Fibroblast of the conjunctiva (primary cell): ENCODE data around the gene OPHN1.
A peak's percentile ranks its signal among the peaks of the same experiment; 100 is the strongest.

Source experiments
- DNase-seq: peaks from one replicate; pipeline ENCODE4 v3.0.0-alpha.2; 2010; ENCODE audit warnings: low read depth

Gene OPHN1

GRCh38 chrX:68249401-68249831 is 183.9 kb downstream of the OPHN1 start:
- DNase-seq = peak; percentile 36

GRCh38 chrX:68238568-68238967 is 194.7 kb downstream of the OPHN1 start:
- DNase-seq = no peak

GRCh38 chrX:68234171-68234910 is 199.0 kb downstream of the OPHN1 start:
- no peak for DNase-seq

DNA sequence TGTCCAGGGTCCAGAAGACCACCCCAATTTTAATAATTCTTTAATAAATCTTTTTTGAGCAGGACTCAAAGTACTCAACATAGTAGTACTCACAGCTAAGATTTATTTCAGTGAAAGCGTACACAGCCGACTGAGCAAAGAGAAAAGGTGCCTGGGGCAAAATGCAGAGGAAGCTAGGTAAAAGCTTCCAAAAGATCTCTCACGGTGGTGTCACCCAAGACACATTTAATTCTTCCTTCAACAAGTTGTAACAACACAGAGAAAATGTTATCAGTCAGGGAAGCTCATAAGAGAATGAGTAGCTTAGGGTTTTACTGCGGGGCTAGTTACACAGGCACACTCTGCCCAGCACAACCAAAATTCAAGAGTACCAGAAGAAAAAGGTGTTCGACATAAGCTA is 201.1 kb downstream of the OPHN1 start:
- no peak for DNase-seq

DNA sequence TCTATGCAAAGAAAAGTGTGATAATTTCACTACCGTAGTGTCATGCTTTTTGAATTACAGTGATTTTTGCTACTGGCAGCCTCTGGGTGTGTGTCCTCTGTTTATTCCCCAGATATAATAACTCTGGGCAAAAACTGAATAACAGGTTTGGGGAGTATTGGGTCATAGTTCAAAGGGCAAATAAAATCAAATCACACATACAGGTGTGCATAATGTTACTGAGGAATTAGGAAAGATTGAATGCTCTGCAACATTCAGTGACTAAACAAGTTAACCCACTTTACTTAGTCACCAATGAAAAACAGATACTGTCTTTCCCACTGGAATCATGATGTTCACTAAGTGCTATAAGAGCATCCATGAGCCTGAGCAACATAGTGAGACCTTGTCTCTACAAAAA is 224.3 kb downstream of the OPHN1 start:
- no peak for DNase-seq

- no peak for DNase-seq
These were observed 228.7 kb downstream of the OPHN1 start for GRCh38 chrX:68204521-68205038.

GRCh38 chrX:68203646-68204045 is 229.6 kb downstream of the OPHN1 start:
- no peak for DNase-seq

DNA sequence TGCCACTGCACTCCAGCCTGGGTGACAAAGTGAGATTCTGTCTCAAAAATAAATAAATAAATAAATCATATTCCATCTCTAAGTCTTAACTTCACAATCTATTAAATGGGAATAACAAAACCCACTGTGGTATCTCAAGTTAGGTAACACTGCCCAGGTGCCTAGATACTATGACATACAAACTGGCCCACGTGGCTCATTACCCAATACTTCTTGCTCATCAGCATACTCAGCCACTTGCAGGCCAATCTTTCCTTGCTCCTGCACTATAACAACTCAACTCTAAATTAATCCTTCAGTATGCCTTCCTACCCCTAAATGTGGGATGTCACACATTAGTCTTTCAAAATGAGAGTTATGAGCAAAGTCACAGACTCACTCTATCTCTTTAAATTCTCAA is 230.1 kb downstream of the OPHN1 start:
- DNase-seq = no peak

DNA sequence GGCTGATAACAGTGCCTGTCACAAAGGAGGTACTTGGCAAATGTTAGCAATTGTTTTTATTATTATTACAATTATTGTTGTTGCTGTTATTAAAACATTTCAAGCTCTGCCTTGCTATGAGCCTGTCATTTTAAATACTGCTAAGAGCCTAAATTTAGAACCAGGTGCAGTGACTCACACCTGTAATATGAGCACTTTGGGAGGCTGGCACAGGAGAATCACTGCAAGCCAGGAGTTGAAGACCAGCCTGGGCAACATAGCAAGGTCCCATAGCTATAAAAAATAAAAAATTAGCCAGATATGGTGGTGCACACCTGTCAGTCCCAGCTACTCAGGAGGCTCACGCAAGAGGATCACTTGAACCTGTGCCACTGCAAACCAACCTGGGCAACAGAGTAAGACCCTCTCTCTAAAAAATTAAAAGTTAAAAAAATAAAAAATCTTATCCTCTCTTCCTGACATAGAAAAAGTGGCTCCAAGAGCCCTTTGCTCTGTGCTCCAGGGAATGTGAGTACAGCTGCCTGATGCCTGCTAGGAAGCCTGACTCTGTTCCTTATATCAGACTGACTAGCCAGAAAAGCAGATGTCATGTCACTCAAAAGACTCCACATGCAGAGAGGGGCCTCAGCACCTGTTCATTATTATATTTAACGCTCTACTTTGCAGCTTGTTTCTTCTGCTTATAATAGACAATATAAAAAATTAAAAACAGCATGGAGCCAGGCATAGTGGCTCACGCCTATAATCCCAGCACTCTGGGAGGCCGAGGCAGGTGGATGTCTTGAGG is 234.0 kb downstream of the OPHN1 start:
- no peak for DNase-seq

GRCh38 chrX:68196939-68197791 is 236.1 kb downstream of the OPHN1 start:
- peak; percentile 23 for DNase-seq

GRCh38 chrX:68195561-68195960 is 237.7 kb downstream of the OPHN1 start:
- no peak for DNase-seq

DNA sequence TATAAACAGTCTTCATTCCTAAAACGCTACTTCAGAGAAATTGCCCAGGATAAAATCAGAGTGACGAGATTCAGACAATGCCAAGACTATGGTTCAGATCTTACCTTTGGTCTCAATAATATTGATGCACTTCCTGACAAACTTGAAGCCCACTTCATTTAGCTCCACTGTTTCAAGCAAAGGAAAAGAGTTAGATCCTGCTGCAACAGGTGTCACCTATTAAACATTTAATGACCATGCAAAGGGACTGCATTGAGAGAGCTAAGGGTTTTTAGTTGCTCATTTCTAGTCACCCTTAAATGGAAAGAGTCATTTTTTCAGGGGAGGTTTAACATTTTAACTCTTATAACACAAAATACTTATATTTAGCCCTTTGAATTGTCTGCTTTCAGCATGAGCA is 239.5 kb downstream of the OPHN1 start:
- no peak for DNase-seq

DNA sequence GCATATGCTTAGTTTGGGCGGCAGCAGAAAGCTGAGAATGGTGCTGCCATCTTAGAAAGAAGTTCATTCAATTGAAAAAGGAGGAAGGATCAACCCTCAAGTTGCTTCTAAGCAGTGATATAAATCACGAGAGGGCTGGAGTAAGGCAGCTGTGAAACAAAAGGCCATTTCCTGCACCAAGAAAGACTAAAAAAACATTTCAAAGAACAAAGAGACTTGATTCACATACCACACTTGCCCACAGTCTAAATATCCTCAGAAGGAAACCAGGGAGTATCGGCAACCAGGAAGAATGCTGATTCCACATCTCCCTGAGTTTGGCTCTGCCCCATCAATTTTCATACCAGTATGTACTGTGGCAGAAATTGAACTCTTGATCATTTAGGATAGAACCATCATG is 240.1 kb downstream of the OPHN1 start:
- no peak for DNase-seq

DNA sequence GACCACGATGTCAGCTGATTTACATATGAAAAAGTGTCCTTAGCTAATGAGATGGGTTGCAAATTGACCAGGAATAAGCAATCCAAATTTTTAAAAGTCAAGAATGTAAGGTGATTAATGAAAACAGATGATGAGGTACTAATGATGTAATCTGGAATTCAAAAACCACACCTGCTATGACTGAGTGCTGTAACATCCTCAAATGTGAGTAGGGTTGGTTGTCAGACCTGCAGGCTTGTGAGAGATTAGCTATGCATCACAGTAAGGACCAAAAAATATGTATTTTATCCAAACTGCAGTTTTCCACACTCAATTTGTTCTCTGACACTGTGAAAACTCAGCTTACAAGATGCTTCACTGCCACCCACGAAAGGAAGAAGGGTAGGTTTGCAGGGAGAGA is 242.5 kb downstream of the OPHN1 start:
- no peak for DNase-seq

GRCh38 chrX:68186552-68187262 is 246.6 kb downstream of the OPHN1 start:
- DNase-seq = no peak

DNA sequence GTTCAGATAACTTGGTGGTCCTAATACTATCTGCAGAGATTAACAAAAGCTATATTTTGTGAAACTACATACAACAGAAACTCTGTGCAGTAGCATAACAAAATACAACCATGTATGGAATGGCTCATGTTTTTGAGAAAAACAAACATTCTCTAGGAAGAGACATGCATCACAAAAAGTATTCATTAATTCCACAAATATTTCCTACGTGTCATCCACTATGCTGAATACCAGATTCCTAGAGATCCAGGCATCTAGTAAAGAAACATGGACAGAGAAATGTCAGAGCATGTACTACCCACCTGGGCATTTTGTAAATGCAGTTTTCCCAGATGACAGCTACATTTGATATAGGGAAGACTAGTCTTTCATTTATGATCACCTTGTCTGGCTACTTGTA is 248.1 kb downstream of the OPHN1 start:
- DNase-seq = no peak

GRCh38 chrX:68183612-68184214 is 249.6 kb downstream of the OPHN1 start:
- DNase-seq = no peak

- no peak for DNase-seq
These were observed 252.7 kb downstream of the OPHN1 start for GRCh38 chrX:68180579-68180978.

DNA sequence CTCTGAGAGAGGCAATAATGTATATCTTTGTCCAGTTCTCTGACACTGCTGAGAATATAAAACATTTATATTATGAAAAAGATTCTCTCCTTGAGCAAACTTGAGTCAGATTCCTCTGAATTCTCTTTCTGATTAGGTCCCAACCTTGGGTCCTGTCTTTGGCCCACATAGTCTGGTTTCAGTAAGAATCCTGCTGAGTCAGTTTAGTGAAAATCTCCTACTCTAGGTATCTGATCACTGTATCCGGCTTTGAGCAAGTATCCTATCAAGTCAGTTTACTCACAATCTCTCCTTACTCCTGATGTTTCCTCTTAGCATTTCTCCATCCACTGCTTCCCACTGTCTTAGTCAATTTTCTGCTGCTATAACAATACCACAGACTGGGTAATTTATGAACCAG is 253.9 kb downstream of the OPHN1 start:
- DNase-seq = no peak

DNA sequence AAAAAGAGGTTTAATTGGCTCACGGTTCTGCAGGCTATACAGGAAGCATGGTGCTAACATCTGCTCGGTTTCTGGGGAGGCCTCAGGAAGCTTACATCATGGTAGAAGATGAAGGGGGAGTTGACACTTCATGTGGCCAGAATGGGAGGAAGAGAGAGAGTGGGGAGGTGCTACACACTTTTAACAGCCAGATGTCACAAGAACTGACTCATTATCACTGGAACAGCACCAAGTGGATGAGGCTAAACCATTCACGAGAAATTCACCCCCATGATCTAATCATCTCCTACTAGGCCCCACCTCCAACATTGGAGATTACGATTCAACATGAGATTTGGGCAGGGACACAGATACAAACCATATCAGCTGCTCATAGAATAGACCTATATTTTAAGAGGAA is 255.8 kb downstream of the OPHN1 start:
- DNase-seq = no peak

DNA sequence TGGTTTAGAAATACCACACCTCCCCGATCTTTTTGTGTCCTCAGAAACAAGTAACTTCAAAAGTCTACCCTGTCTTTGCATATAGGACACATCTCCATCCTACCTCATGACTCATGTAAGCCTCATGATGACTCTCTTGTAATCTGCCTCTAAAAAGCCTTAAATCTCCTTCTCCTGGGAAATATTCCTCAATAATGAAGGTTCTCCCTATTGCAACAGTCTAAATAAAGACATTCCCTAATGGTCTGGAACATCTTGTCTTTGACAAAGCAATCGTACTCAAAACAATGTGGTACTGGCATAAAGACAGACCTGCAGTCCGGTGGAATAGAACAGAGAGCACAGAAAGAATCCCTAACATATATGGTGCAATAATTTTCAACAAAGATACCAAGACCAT is 257.7 kb downstream of the OPHN1 start:
- no peak for DNase-seq
